Smooth muscle cell (in vitro differentiated cells): ENCODE measurements around the gene CCL28. TPM values are rescaled to one million over a fixed set of nuclear protein-coding genes. Genes with fewer than 3 reads are reported as not detected.

Experiments
- DNase-seq: peaks from one replicate; lab custom pipeline; 2025; ENCODE audit not compliant: unreplicated experiment; lab: John Stamatoyannopoulos, UW
- H2AFZ ChIP-seq: fragments of 200-600 bp; sonication (generic); 2 replicates; pipeline ENCODE4 v1.6.0; 2016; ENCODE audit warnings: antibody characterized with exemption, low read depth, mild to moderate bottlenecking
- H3F3A ChIP-seq: fragments of 200-600 bp; sonication (generic); 2 replicates; pipeline ENCODE4 v1.6.0; 2017; ENCODE audit warnings: antibody characterized with exemption, low read depth
- H3K27ac ChIP-seq: fragments of 200-600 bp; sonication (generic); 2 replicates; pipeline ENCODE4 v1.5.1; 2016; ENCODE audit warnings: low read depth, mild to moderate bottlenecking
- H3K27me3 ChIP-seq: fragments of 200-600 bp; sonication (generic); 2 replicates; pipeline ENCODE4 v1.6.1; 2016; ENCODE audit warnings: low read depth, mild to moderate bottlenecking
- H3K36me3 ChIP-seq: fragments of 200-600 bp; sonication (generic); 2 replicates; pipeline ENCODE4 v1.5.1; 2016; ENCODE audit warnings: low read depth
- H3K4me1 ChIP-seq: fragments of 200-600 bp; sonication (generic); 2 replicates; pipeline ENCODE4 v1.5.1; 2016; ENCODE audit warnings: low read depth
- H3K4me2 ChIP-seq: fragments of 200-600 bp; sonication (generic); 2 replicates; pipeline ENCODE4 v1.6.0; 2016; ENCODE audit warnings: mild to moderate bottlenecking
- H3K4me3 ChIP-seq: fragments of 200-600 bp; sonication (generic); 2 replicates; pipeline ENCODE4 v1.5.1; 2016; ENCODE audit warnings: mild to moderate bottlenecking
- H3K79me2 ChIP-seq: fragments of 200-600 bp; sonication (generic); 2 replicates; pipeline ENCODE4 v1.6.0; 2016; ENCODE audit warnings: low read depth, mild to moderate bottlenecking
- H3K9ac ChIP-seq: fragments of 200-600 bp; sonication (generic); 2 replicates; pipeline ENCODE4 v1.6.0; 2016; ENCODE audit warnings: low read depth
- H3K9me3 ChIP-seq: fragments of 200-600 bp; sonication (generic); replicated peaks from 2 replicates; pipeline ENCODE4 v1.5.1; 2016; ENCODE audit warnings: low read depth
- H4K20me1 ChIP-seq: fragments of 200-600 bp; sonication (generic); 2 replicates; pipeline ENCODE4 v1.6.0; 2016; ENCODE audit warnings: low read depth
- WGBS: methylation state at CpG from one replicate; pipeline ENCODE4 v1.1.7; 2016; ENCODE audit warnings: low lambda C conversion rate; 5-methylcytosine and 5-hydroxymethylcytosine counted together
- polyA plus RNA-seq: library from polyadenylated mRNA; unstranded; fragments of >200 nt; fragmentation: Nextera tagmentation; extraction: Ambion mirVana; gene quantifications from 2 replicates; pipeline ENCODE4 v1.2.1, GENCODE V29; 2016
- total RNA-seq: library from RNA; depleted of rRNA; stranded (reverse); fragments of >200 nt; gene quantifications from 2 replicates; pipeline ENCODE4 v1.2.3, GENCODE V29; 2014
- TF ChIP-seq, protein P1 (sequence below): fragments of 200-600 bp; sonication (generic); IDR thresholded peaks from 2 replicates; pipeline ENCODE4 v1.5.1; 2017; ENCODE audit warnings: borderline replicate concordance, mild to moderate bottlenecking, antibody characterized with exemption; ENCODE audit not compliant: insufficient read depth, poor library complexity, severe bottlenecking

Gene CCL28
- total and polyA plus RNA-seq, 2 experiments from 2014 or later = 0.22 TPM; not detected in 1

DNA sequence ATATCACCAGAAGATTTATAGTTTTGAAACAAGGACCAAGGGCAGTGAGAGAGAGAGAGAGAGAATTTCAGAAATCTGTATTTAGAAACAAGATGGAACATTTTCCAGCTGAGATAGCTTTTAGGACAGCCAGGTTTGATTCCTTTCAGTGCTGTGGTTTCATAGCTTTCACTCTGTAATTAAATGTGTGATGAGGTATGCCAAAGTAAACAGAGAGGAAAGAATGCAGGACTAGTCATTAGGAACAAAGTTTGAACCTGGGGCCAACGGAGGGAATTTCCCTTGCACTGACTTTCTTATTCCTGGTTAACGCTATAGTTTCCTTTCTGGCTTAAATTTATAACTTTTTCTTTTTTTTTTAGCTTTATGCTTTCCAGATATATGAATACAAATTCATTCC lies 10.0 kb upstream of the CCL28 start:
- Histone ChIP-seq H3K4me3 (no peak overlapping the region), H3K79me2 (no peaks in the 10 kb centered on the region), H4K20me1 (no peaks in the 10 kb centered on the region), H3K27ac (no peak overlapping the region), H3K9ac (no peak overlapping the region), H3K4me2 (no peak overlapping the region), H2AFZ (no peak overlapping the region), H3K36me3 (no peaks in the 10 kb centered on the region), H3K4me1 (no peaks in the 10 kb centered on the region), H3F3A (no peaks in the 10 kb centered on the region), H3K9me3 (no peaks in the 10 kb centered on the region), H3K27me3 (no peaks in the 10 kb centered on the region)
- no peak for DNase-seq
- WGBS = 51% methylated on average over 2 of the region's 2 CpGs
- TF ChIP-seq, protein P1, sequence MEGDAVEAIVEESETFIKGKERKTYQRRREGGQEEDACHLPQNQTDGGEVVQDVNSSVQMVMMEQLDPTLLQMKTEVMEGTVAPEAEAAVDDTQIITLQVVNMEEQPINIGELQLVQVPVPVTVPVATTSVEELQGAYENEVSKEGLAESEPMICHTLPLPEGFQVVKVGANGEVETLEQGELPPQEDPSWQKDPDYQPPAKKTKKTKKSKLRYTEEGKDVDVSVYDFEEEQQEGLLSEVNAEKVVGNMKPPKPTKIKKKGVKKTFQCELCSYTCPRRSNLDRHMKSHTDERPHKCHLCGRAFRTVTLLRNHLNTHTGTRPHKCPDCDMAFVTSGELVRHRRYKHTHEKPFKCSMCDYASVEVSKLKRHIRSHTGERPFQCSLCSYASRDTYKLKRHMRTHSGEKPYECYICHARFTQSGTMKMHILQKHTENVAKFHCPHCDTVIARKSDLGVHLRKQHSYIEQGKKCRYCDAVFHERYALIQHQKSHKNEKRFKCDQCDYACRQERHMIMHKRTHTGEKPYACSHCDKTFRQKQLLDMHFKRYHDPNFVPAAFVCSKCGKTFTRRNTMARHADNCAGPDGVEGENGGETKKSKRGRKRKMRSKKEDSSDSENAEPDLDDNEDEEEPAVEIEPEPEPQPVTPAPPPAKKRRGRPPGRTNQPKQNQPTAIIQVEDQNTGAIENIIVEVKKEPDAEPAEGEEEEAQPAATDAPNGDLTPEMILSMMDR = no peak

DNA sequence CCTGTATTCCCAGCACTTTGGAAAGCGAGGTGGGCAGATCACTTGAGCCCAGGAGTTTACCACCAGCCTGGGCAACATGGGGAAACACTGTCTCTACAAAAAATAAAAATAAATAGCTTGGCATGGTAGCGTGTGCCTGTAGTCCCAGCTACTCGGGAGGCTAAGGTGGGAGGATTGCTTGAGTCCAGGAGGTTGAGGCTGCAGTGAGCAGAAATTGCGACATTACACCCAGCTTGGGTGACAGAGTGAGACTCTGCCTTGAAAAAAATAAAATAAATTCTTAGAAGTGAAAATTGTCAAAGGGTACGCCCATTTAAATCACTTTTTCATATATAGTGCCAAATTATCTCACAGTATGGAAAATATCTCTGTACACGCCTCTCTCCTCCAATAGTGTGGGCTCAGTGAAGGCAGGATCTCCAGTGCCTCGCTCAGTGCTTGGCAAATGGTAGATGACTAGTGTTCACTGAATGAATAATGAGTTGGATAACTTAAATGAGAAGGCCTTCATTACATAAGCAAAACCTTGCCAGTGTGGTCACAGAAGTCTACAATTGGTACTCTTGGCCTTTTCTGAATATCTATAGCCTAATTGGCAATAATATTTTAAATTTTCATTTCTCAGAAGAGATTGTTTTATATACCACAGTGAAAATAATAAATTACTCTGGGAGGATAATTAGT lies 9.4 kb upstream of the CCL28 start:
- TF ChIP-seq, protein P1 = no peak
- H3K27me3 ChIP-seq = no peaks in the 10 kb centered on the region
- DNase-seq = no peak
- no peak overlapping the region for H3K27ac ChIP-seq
- H3K9me3 ChIP-seq = no peaks in the 10 kb centered on the region
- H3K36me3 ChIP-seq = no peaks in the 10 kb centered on the region
- H3K4me3 ChIP-seq = no peak overlapping the region
- no peaks in the 10 kb centered on the region for H3K4me1 ChIP-seq
- no peak overlapping the region for H3K4me2 ChIP-seq
- H2AFZ ChIP-seq = no peak overlapping the region
- no peaks in the 10 kb centered on the region for H3F3A ChIP-seq
- H3K79me2 ChIP-seq = no peaks in the 10 kb centered on the region
- 95% methylated on average over 7 of the region's 7 CpGs for whole genome bisulfite sequencing
- no peak overlapping the region for H3K9ac ChIP-seq
- no peaks in the 10 kb centered on the region for H4K20me1 ChIP-seq

DNA sequence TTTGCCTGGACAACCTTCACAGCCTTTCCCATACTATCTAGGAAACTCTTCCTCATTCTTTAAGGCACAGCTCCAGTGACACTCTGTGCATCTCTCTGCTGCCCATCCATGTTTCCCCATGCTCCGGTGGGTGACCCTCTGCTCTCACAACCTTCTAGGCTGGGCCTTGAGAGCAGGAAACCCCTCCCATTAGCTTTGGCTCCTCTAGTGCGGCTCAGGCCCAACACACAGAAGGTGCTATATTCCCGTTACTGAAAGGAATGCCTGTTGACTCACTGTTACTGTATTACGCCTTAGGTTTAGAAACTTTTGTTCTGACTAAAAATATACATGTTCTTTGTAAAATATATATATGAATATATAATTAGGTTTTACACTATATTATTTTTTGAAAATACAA lies 8.1 kb upstream of the CCL28 start:
- no peaks in the 10 kb centered on the region for H3K9me3 ChIP-seq
- no peaks in the 10 kb centered on the region for H3K79me2 ChIP-seq
- WGBS = 70% methylated on average over 4 of the region's 4 CpGs
- H4K20me1 ChIP-seq = no peaks in the 10 kb centered on the region
- no peak overlapping the region for H3K9ac ChIP-seq
- no peaks in the 10 kb centered on the region for H3K27me3 ChIP-seq
- H3K4me1 ChIP-seq = no peaks in the 10 kb centered on the region
- H3K36me3 ChIP-seq = no peaks in the 10 kb centered on the region
- no peak overlapping the region for H3K27ac ChIP-seq
- H3K4me2 ChIP-seq = no peak overlapping the region
- TF ChIP-seq, protein P1 = no peak
- H3F3A ChIP-seq = no peaks in the 10 kb centered on the region
- H3K4me3 ChIP-seq = no peak overlapping the region
- no peak for DNase-seq
- H2AFZ ChIP-seq = no peak overlapping the region

DNA sequence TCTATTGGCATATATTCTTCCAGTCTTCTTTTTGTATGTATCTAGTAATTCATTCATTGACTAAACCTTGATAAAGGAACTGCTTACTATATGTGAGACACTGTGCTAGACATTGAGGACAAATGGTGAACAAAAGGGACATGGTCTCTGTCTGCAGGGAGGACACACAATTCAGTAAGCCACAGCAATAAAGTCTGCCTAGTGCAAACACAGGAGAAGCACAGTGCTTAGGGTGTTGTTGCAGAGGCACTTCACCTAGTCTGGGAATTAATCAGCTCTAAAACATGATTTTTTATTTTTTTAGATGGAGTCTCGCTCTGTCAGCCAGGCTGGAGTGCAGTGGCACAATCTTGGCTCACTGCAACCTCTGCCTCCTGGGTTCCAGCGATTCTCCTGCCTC lies 6.4 kb upstream of the CCL28 start:
- no peak overlapping the region for H2AFZ ChIP-seq
- no peak for DNase-seq
- no peak overlapping the region for H3K9ac ChIP-seq
- no peaks in the 10 kb centered on the region for H3K36me3 ChIP-seq
- H4K20me1 ChIP-seq = no peaks in the 10 kb centered on the region
- H3F3A ChIP-seq = no peaks in the 10 kb centered on the region
- no peak overlapping the region for H3K27ac ChIP-seq
- WGBS = 96% methylated on average over 2 of the region's 2 CpGs
- no peaks in the 10 kb centered on the region for H3K4me1 ChIP-seq
- TF ChIP-seq, protein P1 = no peak
- no peaks in the 10 kb centered on the region for H3K9me3 ChIP-seq
- no peaks in the 10 kb centered on the region for H3K79me2 ChIP-seq
- no peak overlapping the region for H3K4me3 ChIP-seq
- H3K27me3 ChIP-seq = no peaks in the 10 kb centered on the region
- H3K4me2 ChIP-seq = no peak overlapping the region
